ENCODE results near the gene CHPF. TPM values are rescaled to one million over a fixed set of nuclear protein-coding genes. Genes with fewer than 3 reads are reported as not detected.
A peak's percentile ranks its signal among the peaks of the same experiment; 100 is the strongest.

Gene CHPF
- total RNA-seq, 2 experiments from 2014 or later, result 6.5 to 7.1 TPM

- ChIA-PET CTCF (no interaction called here), POLR2A (no interaction called here)
- H3K4me1 ChIP-seq (ENCODE audit: insufficient read depth, low read length), result peaks cover 8% of the 10 kb centered on the region
- Mint-ChIP-seq H3K4me3 (peak overlapping the region; percentile 17), H3K9me3 (no peaks in the 10 kb centered on the region), H3K36me3 (ENCODE audit: low read depth) (no peaks in the 10 kb centered on the region), H3K27ac (no peak overlapping the region), H3K4me1 (ENCODE audit: low read depth) (no peaks in the 10 kb centered on the region), H3K27me3 (peaks cover 58% of the 10 kb centered on the region)
- no peak overlapping the region for H3K27ac ChIP-seq (ENCODE audit: low read depth in 1 of 2, low read length in 2 of 2)
- ATAC-seq (ENCODE audit: poor library complexity), result no peak
- intact Hi-C loops (cut with DNase I, micrococcal nuclease), result no loop called here
- DNase-seq, result no peak
- no peak overlapping the region for H3K4me3 ChIP-seq (ENCODE audit: low read length)
- H3K9me3 ChIP-seq (ENCODE audit: control insufficient read depth in 1 of 2, insufficient read depth in 1 of 2, low read length in 2 of 2), result peaks cover 0 to 4% of the 10 kb centered on the region in 2 experiments
- TF ChIP-seq, protein P1, sequence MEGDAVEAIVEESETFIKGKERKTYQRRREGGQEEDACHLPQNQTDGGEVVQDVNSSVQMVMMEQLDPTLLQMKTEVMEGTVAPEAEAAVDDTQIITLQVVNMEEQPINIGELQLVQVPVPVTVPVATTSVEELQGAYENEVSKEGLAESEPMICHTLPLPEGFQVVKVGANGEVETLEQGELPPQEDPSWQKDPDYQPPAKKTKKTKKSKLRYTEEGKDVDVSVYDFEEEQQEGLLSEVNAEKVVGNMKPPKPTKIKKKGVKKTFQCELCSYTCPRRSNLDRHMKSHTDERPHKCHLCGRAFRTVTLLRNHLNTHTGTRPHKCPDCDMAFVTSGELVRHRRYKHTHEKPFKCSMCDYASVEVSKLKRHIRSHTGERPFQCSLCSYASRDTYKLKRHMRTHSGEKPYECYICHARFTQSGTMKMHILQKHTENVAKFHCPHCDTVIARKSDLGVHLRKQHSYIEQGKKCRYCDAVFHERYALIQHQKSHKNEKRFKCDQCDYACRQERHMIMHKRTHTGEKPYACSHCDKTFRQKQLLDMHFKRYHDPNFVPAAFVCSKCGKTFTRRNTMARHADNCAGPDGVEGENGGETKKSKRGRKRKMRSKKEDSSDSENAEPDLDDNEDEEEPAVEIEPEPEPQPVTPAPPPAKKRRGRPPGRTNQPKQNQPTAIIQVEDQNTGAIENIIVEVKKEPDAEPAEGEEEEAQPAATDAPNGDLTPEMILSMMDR (IDR thresholded peaks at IDR 0.05), result no peak
- peaks cover 36 to 41% of the 10 kb centered on the region in 2 experiments for H3K27me3 ChIP-seq (ENCODE audit: control insufficient read depth in 1 of 2, insufficient read depth in 2 of 2, low read length in 2 of 2)
- H3K36me3 ChIP-seq (ENCODE audit: insufficient read depth, low read length), result no peaks in the 10 kb centered on the region
Observed at GRCh38 chr2:219573166-219573565, 29.6 kb upstream of the CHPF start.

- H3K9me3 ChIP-seq (ENCODE audit: control insufficient read depth in 1 of 2, insufficient read depth in 1 of 2, low read length in 2 of 2), result peaks cover 0 to 4% of the 10 kb centered on the region in 2 experiments
- peaks cover 36 to 46% of the 10 kb centered on the region in 2 experiments for H3K27me3 ChIP-seq (ENCODE audit: control insufficient read depth in 1 of 2, insufficient read depth in 2 of 2, low read length in 2 of 2)
- H3K4me3 ChIP-seq (ENCODE audit: low read length), result no peak within 1 kb of the TSS
- peaks cover 8% of the 10 kb centered on the region for H3K4me1 ChIP-seq (ENCODE audit: insufficient read depth, low read length)
- no peaks in the 10 kb centered on the region for H3K36me3 ChIP-seq (ENCODE audit: insufficient read depth, low read length)
- Mint-ChIP-seq H3K27ac (no peak within 1 kb of the TSS), H3K4me1 (ENCODE audit: low read depth) (no peaks in the 10 kb centered on the region), H3K27me3 (peaks cover 60% of the 10 kb centered on the region), H3K9me3 (no peaks in the 10 kb centered on the region), H3K4me3 (peak within 1 kb of the TSS; percentile 15), H3K36me3 (ENCODE audit: low read depth) (no peaks in the 10 kb centered on the region)
- no peak within 1 kb of the TSS for H3K27ac ChIP-seq (ENCODE audit: low read depth in 1 of 2, low read length in 2 of 2)
- ChIA-PET POLR2A (no interaction called here), CTCF (interaction anchor here (1.5 kb wide), 1 partner anchor 12 kb away, joined by 6 read pairs; no protein-coding TSS in a partner anchor)
- DNase-seq (no peak), ATAC-seq (ENCODE audit: poor library complexity) (no peak)
- intact Hi-C loops (cut with DNase I, micrococcal nuclease), result no loop called here
- TF ChIP-seq, protein P1 (IDR thresholded peaks at IDR 0.05), result no peak
Observed at GRCh38 chr2:219572237-219573001, 28.8 kb upstream of the CHPF start, which contains the start of gene INHA. Gene INHA, plus strand, starts transcription at chr2:219572310. Its CDS starts 65 bp downstream, at chr2:219572375.

DNA sequence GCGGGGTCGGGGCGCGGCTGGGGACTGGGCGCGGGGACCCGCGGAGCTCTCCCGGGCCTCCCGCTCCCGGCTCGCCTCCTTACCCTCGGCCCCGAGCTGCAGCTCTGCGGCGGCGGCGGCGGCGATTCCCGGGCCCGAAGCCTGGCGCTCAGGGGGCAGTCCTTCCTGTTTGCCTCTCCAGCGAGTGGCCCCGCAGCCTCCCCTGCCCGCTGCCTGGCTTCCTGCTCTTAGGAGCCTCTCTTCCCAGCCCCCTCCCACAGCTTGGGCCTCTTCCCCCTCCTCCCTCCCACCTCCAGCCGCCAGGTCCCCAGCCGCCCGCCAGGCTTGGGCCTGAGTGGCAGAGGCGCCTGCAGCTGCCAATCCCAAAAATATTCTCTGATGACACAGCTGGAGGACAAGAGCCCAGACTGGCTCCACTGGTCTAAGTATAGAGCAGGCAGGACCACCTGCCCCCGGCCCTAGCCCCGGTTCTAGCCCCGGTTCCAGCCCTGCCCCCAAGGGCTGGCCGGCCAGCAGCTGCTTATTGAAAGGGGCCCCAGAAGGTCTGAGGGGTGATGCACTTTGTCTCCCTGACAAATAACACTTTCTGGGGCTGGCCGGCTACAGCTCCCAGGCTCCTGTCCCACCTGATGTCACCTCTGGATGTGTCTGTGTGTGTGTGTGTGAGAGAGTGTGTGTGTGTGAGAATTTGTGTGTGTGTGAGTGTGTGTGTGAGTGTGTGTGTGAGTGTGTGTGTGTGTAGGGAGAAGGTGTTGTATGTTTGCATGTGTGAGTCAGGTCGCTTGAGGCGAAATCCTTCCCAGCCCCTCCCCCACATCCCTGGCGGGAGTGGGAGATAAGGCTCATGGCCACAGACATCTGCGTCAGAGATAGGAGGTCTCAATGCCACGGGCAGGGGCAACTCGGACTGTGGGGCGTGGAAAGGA is 28.0 kb upstream of the CHPF start, which contains the start of gene OBSL1:
Gene OBSL1 (minus strand): TSS at position 229 of the 926 bp plus-strand sequence. CDS start 307 bp downstream, outside the sequence.
- ChIA-PET POLR2A (interaction anchor here (0.9 to 1.0 kb wide), 2 partner anchors 26 to 28 kb away, joined by 3 to 4 read pairs; partner anchors contain the start of genes CHPF, STK11IP and TMEM198), CTCF (interaction anchor here (1.5 kb wide), 1 partner anchor 11 kb away, joined by 6 read pairs; no protein-coding TSS in a partner anchor)
- intact Hi-C loops (cut with DNase I, micrococcal nuclease), result no loop called here
- Mint-ChIP-seq H3K9me3 (no peaks in the 10 kb centered on the region), H3K4me3 (peak within 1 kb of the TSS; percentile 15), H3K27me3 (peaks cover 55% of the 10 kb centered on the region), H3K36me3 (ENCODE audit: low read depth) (no peaks in the 10 kb centered on the region), H3K27ac (no peak within 1 kb of the TSS), H3K4me1 (ENCODE audit: low read depth) (no peaks in the 10 kb centered on the region)
- ATAC-seq (ENCODE audit: poor library complexity), result peak; percentile 39
- TF ChIP-seq, protein P1 (IDR thresholded peaks at IDR 0.05), result no peak
- H3K27ac ChIP-seq (ENCODE audit: low read depth in 1 of 2, low read length in 2 of 2), result no peak within 1 kb of the TSS
- peaks cover 29 to 48% of the 10 kb centered on the region in 2 experiments for H3K27me3 ChIP-seq (ENCODE audit: control insufficient read depth in 1 of 2, insufficient read depth in 2 of 2, low read length in 2 of 2)
- peak in 1 of 14 experiments; percentile 21 for DNase-seq
- H3K4me1 ChIP-seq (ENCODE audit: insufficient read depth, low read length), result peaks cover 8% of the 10 kb centered on the region
- H3K9me3 ChIP-seq (ENCODE audit: control insufficient read depth in 1 of 2, insufficient read depth in 1 of 2, low read length in 2 of 2), result peaks cover 0 to 4% of the 10 kb centered on the region in 2 experiments
- H3K36me3 ChIP-seq (ENCODE audit: insufficient read depth, low read length), result no peaks in the 10 kb centered on the region
- peak within 1 kb of the TSS; percentile 12 for H3K4me3 ChIP-seq (ENCODE audit: low read length)

All from CD4-positive, alpha-beta T cell (primary cell).